Effector memory CD4-positive, alpha-beta T cell (primary cell): ENCODE results near the gene FBN1.

Source experiments
- DNase-seq, 3 donors: peaks; one replicate each; pipeline ENCODE4 v3.0.0-alpha.2; 2020
- H3K27ac ChIP-seq: 2 replicates; pipeline ENCODE4 v1.7.0; 2013; ENCODE audit warnings: mild to moderate bottlenecking, low read length, moderate library complexity; ENCODE audit not compliant: insufficient read depth, poor library complexity, severe bottlenecking
- H3K27me3 ChIP-seq: replicated peaks from 2 replicates; pipeline ENCODE4 v1.7.0; 2013; ENCODE audit warnings: mild to moderate bottlenecking, low read length; ENCODE audit not compliant: insufficient read depth, control insufficient read depth, poor library complexity, severe bottlenecking
- H3K36me3 ChIP-seq: 2 replicates; pipeline ENCODE4 v1.7.0; 2013; ENCODE audit warnings: mild to moderate bottlenecking, low read length, moderate library complexity; ENCODE audit not compliant: control insufficient read depth, insufficient read depth
- H3K4me1 ChIP-seq: 2 replicates; pipeline ENCODE4 v1.7.0; 2013; ENCODE audit warnings: low read length, mild to moderate bottlenecking; ENCODE audit not compliant: control insufficient read depth, insufficient read depth, poor library complexity, severe bottlenecking
- H3K4me3 ChIP-seq: 2 replicates; pipeline ENCODE4 v1.7.0; 2013; ENCODE audit warnings: low read length, low read depth, mild to moderate bottlenecking; ENCODE audit not compliant: insufficient read depth, poor library complexity, severe bottlenecking
- H3K9me3 ChIP-seq: 2 replicates; pipeline ENCODE4 v1.7.0; 2013; ENCODE audit warnings: mild to moderate bottlenecking, low read length, moderate library complexity; ENCODE audit not compliant: control insufficient read depth

Gene FBN1

GRCh38 chr15:48560321-48561051, 85.0 kb downstream of the FBN1 start:
- Histone ChIP-seq H3K9me3 (no peaks in the 10 kb centered on the region), H3K27ac (no peak overlapping the region), H3K4me1 (no peaks in the 10 kb centered on the region), H3K36me3 (no peaks in the 10 kb centered on the region), H3K4me3 (no peak overlapping the region), H3K27me3 (no peaks in the 10 kb centered on the region)
- DNase-seq: no peak

GRCh38 chr15:48559285-48559684, 86.2 kb downstream of the FBN1 start:
- Histone ChIP-seq H3K4me3 (no peak overlapping the region), H3K4me1 (no peaks in the 10 kb centered on the region), H3K9me3 (no peaks in the 10 kb centered on the region), H3K36me3 (no peaks in the 10 kb centered on the region), H3K27me3 (no peaks in the 10 kb centered on the region), H3K27ac (no peak overlapping the region)
- no peak for DNase-seq

GRCh38 chr15:48558226-48558625, 87.3 kb downstream of the FBN1 start:
- Histone ChIP-seq H3K4me3 (no peak overlapping the region), H3K27me3 (no peaks in the 10 kb centered on the region), H3K9me3 (no peaks in the 10 kb centered on the region), H3K27ac (no peak overlapping the region), H3K4me1 (no peaks in the 10 kb centered on the region), H3K36me3 (no peaks in the 10 kb centered on the region)
- DNase-seq: no peak

GRCh38 chr15:48557335-48557734, 88.2 kb downstream of the FBN1 start:
- Histone ChIP-seq H3K27me3 (no peaks in the 10 kb centered on the region), H3K27ac (no peak overlapping the region), H3K4me1 (no peaks in the 10 kb centered on the region), H3K9me3 (no peaks in the 10 kb centered on the region), H3K36me3 (no peaks in the 10 kb centered on the region), H3K4me3 (no peak overlapping the region)
- no peak for DNase-seq

GRCh38 chr15:48556159-48556897, 89.2 kb downstream of the FBN1 start:
- H3K4me3 ChIP-seq: no peak overlapping the region
- no peaks in the 10 kb centered on the region for H3K36me3 ChIP-seq
- no peak for DNase-seq
- H3K27ac ChIP-seq: no peak overlapping the region
- no peaks in the 10 kb centered on the region for H3K9me3 ChIP-seq
- H3K4me1 ChIP-seq: no peaks in the 10 kb centered on the region
- H3K27me3 ChIP-seq: no peaks in the 10 kb centered on the region

GRCh38 chr15:48555241-48555881, 90.1 kb downstream of the FBN1 start:
- no peaks in the 10 kb centered on the region for H3K4me1 ChIP-seq
- no peaks in the 10 kb centered on the region for H3K9me3 ChIP-seq
- H3K27ac ChIP-seq: no peak overlapping the region
- no peak overlapping the region for H3K4me3 ChIP-seq
- no peaks in the 10 kb centered on the region for H3K36me3 ChIP-seq
- no peaks in the 10 kb centered on the region for H3K27me3 ChIP-seq
- DNase-seq: no peak

GRCh38 chr15:48554112-48554511, 91.4 kb downstream of the FBN1 start:
- Histone ChIP-seq H3K9me3 (no peaks in the 10 kb centered on the region), H3K4me1 (no peaks in the 10 kb centered on the region), H3K27me3 (no peaks in the 10 kb centered on the region), H3K36me3 (no peaks in the 10 kb centered on the region), H3K27ac (no peak overlapping the region), H3K4me3 (no peak overlapping the region)
- no peak for DNase-seq

GRCh38 chr15:48553559-48553958, 92.0 kb downstream of the FBN1 start:
- Histone ChIP-seq H3K27me3 (no peaks in the 10 kb centered on the region), H3K4me1 (no peaks in the 10 kb centered on the region), H3K4me3 (no peak overlapping the region), H3K9me3 (no peaks in the 10 kb centered on the region), H3K36me3 (no peaks in the 10 kb centered on the region), H3K27ac (no peak overlapping the region)
- no peak for DNase-seq

GRCh38 chr15:48550822-48551525, 94.5 kb downstream of the FBN1 start:
- no peak for DNase-seq
- Histone ChIP-seq H3K4me1 (no peaks in the 10 kb centered on the region), H3K27me3 (no peaks in the 10 kb centered on the region), H3K27ac (no peak overlapping the region), H3K9me3 (no peaks in the 10 kb centered on the region), H3K36me3 (no peaks in the 10 kb centered on the region), H3K4me3 (no peak overlapping the region)
